ENCODE results near the gene SRRT.

The SRRT gene

GRCh38 chr7:100880645-100881044 is 5.7 kb downstream of the SRRT start:
- TF ChIP-seq GATA1 (IDR thresholded peaks at IDR 0.05; ENCODE audit: low read depth, low read length) = no peak
- no peak for TF ChIP-seq POLR2A (IDR thresholded peaks at IDR 0.05; ENCODE audit: low read length)
- no peak for DNase-seq

- TF ChIP-seq GATA1 (IDR thresholded peaks at IDR 0.05; ENCODE audit: low read depth, low read length) = no peak
- TF ChIP-seq POLR2A (IDR thresholded peaks at IDR 0.05; ENCODE audit: low read length) = no peak
- DNase-seq = no peak
Measured at GRCh38 chr7:100881136-100881535, 6.2 kb downstream of the SRRT start.

GRCh38 chr7:100882201-100882600 is 7.3 kb downstream of the SRRT start:
- DNase-seq = no peak
- TF ChIP-seq GATA1 (IDR thresholded peaks at IDR 0.05; ENCODE audit: low read depth, low read length) = no peak
- TF ChIP-seq POLR2A (IDR thresholded peaks at IDR 0.05; ENCODE audit: low read length) = no peak

- TF ChIP-seq POLR2A (IDR thresholded peaks at IDR 0.05; ENCODE audit: low read length) (no peak), GATA1 (IDR thresholded peaks at IDR 0.05; ENCODE audit: low read depth, low read length) (no peak)
- no peak for DNase-seq
Measured at GRCh38 chr7:100882785-100883526, 8.1 kb downstream of the SRRT start.

- DNase-seq = no peak
- TF ChIP-seq GATA1 (IDR thresholded peaks at IDR 0.05; ENCODE audit: low read depth, low read length) (no peak), POLR2A (IDR thresholded peaks at IDR 0.05; ENCODE audit: low read length) (no peak)
Measured at GRCh38 chr7:100884736-100885439, 10.0 kb downstream of the SRRT start.

GRCh38 chr7:100885440-100886141 is 10.7 kb downstream of the SRRT start:
- DNase-seq = no peak
- no peak for TF ChIP-seq GATA1 (IDR thresholded peaks at IDR 0.05; ENCODE audit: low read depth, low read length)
- no peak for TF ChIP-seq POLR2A (IDR thresholded peaks at IDR 0.05; ENCODE audit: low read length)

GRCh38 chr7:100886142-100886935 is 11.4 kb downstream of the SRRT start:
- TF ChIP-seq POLR2A (IDR thresholded peaks at IDR 0.05; ENCODE audit: low read length) (no peak), GATA1 (IDR thresholded peaks at IDR 0.05; ENCODE audit: low read depth, low read length) (no peak)
- DNase-seq = no peak

- no peak for TF ChIP-seq GATA1 (IDR thresholded peaks at IDR 0.05; ENCODE audit: low read depth, low read length)
- DNase-seq = no peak
Measured at GRCh38 chr7:100886936-100887515, 12.1 kb downstream of the SRRT start.

GRCh38 chr7:100887516-100888290 is 12.8 kb downstream of the SRRT start:
- peak; percentile 45 to 50 for DNase-seq
- TF ChIP-seq GATA1 (IDR thresholded peaks at IDR 0.05; ENCODE audit: low read depth, low read length) = no peak
- TF ChIP-seq POLR2A (IDR thresholded peaks at IDR 0.05; ENCODE audit: low read length) = peak; percentile 12

GRCh38 chr7:100888291-100888987 is 13.5 kb downstream of the SRRT start:
- TF ChIP-seq GATA1 (IDR thresholded peaks at IDR 0.05; ENCODE audit: low read depth, low read length) (no peak), POLR2A (IDR thresholded peaks at IDR 0.05; ENCODE audit: low read length) (no peak)

GRCh38 chr7:100888988-100889750 is 14.3 kb downstream of the SRRT start, which contains the start of gene UFSP1:
UFSP1 (minus strand) TSS chr7:100889715; CDS start chr7:100889271, 444 bp downstream.
- no peak for DNase-seq
- TF ChIP-seq POLR2A (IDR thresholded peaks at IDR 0.05; ENCODE audit: low read length) (peak; percentile 75), GATA1 (IDR thresholded peaks at IDR 0.05; ENCODE audit: low read depth, low read length) (no peak)

More at GRCh38 chr7:100888291-100888987, 13.5 kb downstream of the SRRT start:
- DNase-seq = no peak

Data from erythroblast (primary cell).